GM21723 (cell line): ENCODE results near the gene VPS37C.

ENCODE experiments used
- ATAC-seq: cut with Tn5 transposase; IDR thresholded peaks from one replicate; pipeline ENCODE4 v1.9.1; 2021; ENCODE audit warnings: mild to moderate bottlenecking, moderate library complexity; ENCODE audit not compliant: unreplicated experiment

The VPS37C gene

GRCh38 chr11:61134801-61135257 lies 26.4 kb downstream of the VPS37C start:
- no peak for ATAC-seq

GRCh38 chr11:61133956-61134662 lies 27.1 kb downstream of the VPS37C start:
- no peak for ATAC-seq

GRCh38 chr11:61133145-61133544 lies 28.1 kb downstream of the VPS37C start:
- no peak for ATAC-seq

GRCh38 chr11:61132646-61133045 lies 28.6 kb downstream of the VPS37C start:
- ATAC-seq: no peak

- ATAC-seq: no peak
Observed at GRCh38 chr11:61131998-61132555, 29.1 kb downstream of the VPS37C start.

- ATAC-seq: no peak
Observed at GRCh38 chr11:61131586-61131985, 29.6 kb downstream of the VPS37C start.

GRCh38 chr11:61131186-61131585 lies 30.0 kb downstream of the VPS37C start:
- no peak for ATAC-seq

- ATAC-seq: peak; percentile 95
Observed at GRCh38 chr11:61129639-61130523, 31.3 kb downstream of the VPS37C start.

- no peak for ATAC-seq
Observed at GRCh38 chr11:61128947-61129638, 32.1 kb downstream of the VPS37C start.

GRCh38 chr11:61127991-61128390 lies 33.2 kb downstream of the VPS37C start:
- ATAC-seq: no peak

GRCh38 chr11:61126256-61126655 lies 35.0 kb downstream of the VPS37C start:
- ATAC-seq: no peak

- ATAC-seq: no peak
Observed at GRCh38 chr11:61125310-61125684, 35.9 kb downstream of the VPS37C start.

- no peak for ATAC-seq
Observed at GRCh38 chr11:61124574-61125309, 36.5 kb downstream of the VPS37C start.

GRCh38 chr11:61123775-61124571 lies 37.3 kb downstream of the VPS37C start:
- ATAC-seq: no peak

GRCh38 chr11:61122761-61123160 lies 38.5 kb downstream of the VPS37C start:
- ATAC-seq: no peak

GRCh38 chr11:61121917-61122316 lies 39.3 kb downstream of the VPS37C start:
- no peak for ATAC-seq

- no peak for ATAC-seq
Observed at GRCh38 chr11:61121192-61121831, 39.9 kb downstream of the VPS37C start.

- no peak for ATAC-seq
Observed at GRCh38 chr11:61120706-61121191, 40.5 kb downstream of the VPS37C start.

- ATAC-seq: no peak
Observed at GRCh38 chr11:61120099-61120705, 41.0 kb downstream of the VPS37C start.
